HepG2 (cell line): ENCODE data around the gene CSMD2. TPM values are rescaled to one million over a fixed set of nuclear protein-coding genes. Genes with fewer than 3 reads are reported as not detected.

Source experiments
- ATAC-seq: fragments of 200-7000 bp; cut with Tn5 transposase; 3 replicates; pipeline ENCODE4 v1.9.1; 2020; ENCODE audit warnings: mild to moderate bottlenecking, moderate library complexity
- BruUV-seq: library from RNA; stranded (reverse); fragments of 400-500 nt; replicated peaks from 2 replicates; lab custom pipeline; 2021; lab: Mats Ljungman, UMichigan
- CTCF ChIA-PET: fragments of 300-600 bp; formaldehyde crosslinking; extraction: SDS; loops from one replicate; lab custom pipeline; 2021; ENCODE audit warnings: low total read pairs, inconsistent platforms, low intra/inter-chr PET ratio; lab: Yijun Ruan, JAX
- POLR2A ChIA-PET: fragments of 350-600 bp; sonication (Branson Sonifier 250); formaldehyde crosslinking; loops from one replicate; lab custom pipeline; 2020; ENCODE audit warnings: antibody characterized with exemption, inconsistent platforms; lab: Yijun Ruan, JAX
- DNase-seq: peaks from one replicate; pipeline ENCODE4 v3.0.0-alpha.2; 2015; ENCODE audit warnings: low spot score
- FAIRE-seq: peaks from 3 replicates; lab custom pipeline; 2011; peaks lifted over from hg19 to GRCh38; lab: Jason Lieb, UNC
- H2AFZ ChIP-seq: one replicate; pipeline ENCODE4 v1.6.1; 2011; ENCODE audit warnings: low read length, inconsistent platforms
- H3K27ac ChIP-seq: fragments of 300-600 bp; 3 replicates; pipeline ENCODE4 v1.8.0; 2011; ENCODE audit warnings: mixed run types, mild to moderate bottlenecking, mixed read lengths, low read length, inconsistent platforms; ENCODE audit not compliant: insufficient read depth; ENCODE audit errors: extremely low read length
- H3K27me3 ChIP-seq, 2 experiments: fragments of 200-600 bp in 1 of 2; 2 replicates in 1 of 2; 3 replicates in 1 of 2; pipeline versions ENCODE4 v1.6.0 to v1.8.0; 2011; ENCODE audit warnings: low read length in 2 of 2, mild to moderate bottlenecking in 2 of 2, moderate library complexity in 2 of 2, inconsistent platforms in 1 of 2; ENCODE audit not compliant: insufficient read depth in 2 of 2, control insufficient read depth in 1 of 2
- H3K36me3 ChIP-seq, 2 experiments: fragments of 200-600 bp in 1 of 2; replicated peaks in 1 of 2; 2 replicates in 1 of 2; 3 replicates in 1 of 2; pipeline versions ENCODE4 v1.5.1 to v1.8.0; 2011; ENCODE audit warnings: low read length in 2 of 2, inconsistent platforms in 1 of 2; ENCODE audit not compliant: insufficient read depth in 2 of 2, control insufficient read depth in 1 of 2
- H3K4me1 ChIP-seq: 2 replicates; pipeline ENCODE4 v1.5.1; 2012; ENCODE audit warnings: low read length, inconsistent platforms; ENCODE audit not compliant: insufficient read depth
- H3K4me2 ChIP-seq: 2 replicates; pipeline ENCODE4 v1.6.0; 2011; ENCODE audit warnings: low read depth, low read length, inconsistent platforms
- H3K4me3 ChIP-seq, 3 experiments: fragments of 200-600 bp in 1 of 3; sonication (generic), shearing (Covaris generic) in 1 of 3; replicated peaks in 1 of 3; 2 replicates each; pipeline ENCODE4 v1.5.1; 2011 to 2016; ENCODE audit warnings: low read length in 3 of 3, inconsistent platforms in 2 of 3, low read depth in 2 of 3, mild to moderate bottlenecking in 2 of 3, control low read depth in 1 of 3, mixed read lengths in 1 of 3; ENCODE audit not compliant: insufficient read depth in 1 of 3
- H3K79me2 ChIP-seq: one replicate; pipeline ENCODE4 v1.6.1; 2011; ENCODE audit warnings: low read length, inconsistent platforms; ENCODE audit not compliant: insufficient read depth
- H3K9ac ChIP-seq: 2 replicates; pipeline ENCODE4 v1.6.0; 2011; ENCODE audit warnings: mild to moderate bottlenecking, low read depth, low read length, inconsistent platforms; ENCODE audit not compliant: insufficient read depth
- H3K9me3 ChIP-seq: 2 replicates; pipeline ENCODE4 v1.5.1; 2012; ENCODE audit warnings: mild to moderate bottlenecking, low read length
- H4K20me1 ChIP-seq: 2 replicates; pipeline ENCODE4 v1.6.0; 2011; ENCODE audit warnings: inconsistent platforms, mild to moderate bottlenecking, low read length, moderate library complexity; ENCODE audit not compliant: insufficient read depth
- ARHGAP35 ChIP-seq: sonication (generic); formaldehyde crosslinking; IDR thresholded peaks from 2 replicates; pipeline ENCODE4 v1.9.0; 2022; ENCODE audit warnings: mild to moderate bottlenecking, inconsistent platforms, moderate library complexity, missing genetic modification reagents, borderline replicate concordance
- HHEX ChIP-seq: IDR thresholded peaks from 2 replicates; pipeline ENCODE4 v1.6.1; 2016; ENCODE audit warnings: control low read depth
- HNRNPUL1 ChIP-seq: fragments of 200-400 bp; formaldehyde crosslinking; IDR thresholded peaks from 2 replicates; pipeline ENCODE4 v1.6.1; 2017; ENCODE audit warnings: low read depth, mild to moderate bottlenecking, low read length, moderate library complexity
- ZNF350 ChIP-seq: sonication (generic); formaldehyde crosslinking; IDR thresholded peaks from 2 replicates; pipeline ENCODE4 v1.4.0; 2020; ENCODE audit warnings: mild to moderate bottlenecking, low read depth, missing genetic modification reagents, borderline replicate concordance
- ZNF557 ChIP-seq: sonication (generic); formaldehyde crosslinking; IDR thresholded peaks from 2 replicates; pipeline ENCODE4 v1.4.0; 2020; ENCODE audit warnings: missing genetic modification reagents
- ZNF878 ChIP-seq: sonication (generic); formaldehyde crosslinking; IDR thresholded peaks from 2 replicates; pipeline ENCODE4 v1.8.1; 2023; ENCODE audit warnings: mild to moderate bottlenecking, missing genetic modification reagents, moderate library complexity
- WGBS: methylation state at CpG from one replicate; pipeline ENCODE4 v1.1.6; 2017; ENCODE audit warnings: low lambda C conversion rate; 5-methylcytosine and 5-hydroxymethylcytosine counted together
- in situ Hi-C: cut with HindIII; loops from 2 replicates; pipeline ENCODE4 v1.10.0; 2017; ENCODE audit warnings: low pct_unique_long_range_greater_than_20kb; ENCODE audit not compliant: extremely low pct_ligation_motif_present
- intact Hi-C: fragments of 100-400 bp; cut with micrococcal nuclease; formaldehyde crosslinking; loops from one replicate; pipeline ENCODE4 v1.10.0; 2022; ENCODE audit not compliant: unreplicated experiment
- polyA plus RNA-seq, 8 experiments: library from polyadenylated mRNA; depleted of rRNA in 3 of 8; stranded (reverse) in 7 of 8; unstranded in 1 of 8; fragments of >200 nt; fragmentation: Illumina TruSeq in 4 of 8; extraction: Trizol in 4 of 8; gene quantifications; 2 replicates each; pipeline versions ENCODE4 v1.2.1 to v1.2.3, GENCODE V29; 2011 to 2016; ENCODE audit warnings: low read depth in 4 of 8, missing spikeins in 1 of 8, mixed read lengths in 1 of 8; ENCODE audit not compliant: insufficient read depth in 1 of 8
- total RNA-seq, 5 experiments: library from RNA; depleted of rRNA; stranded (reverse); fragments of >200 nt; fragmentation: Illumina TruSeq; extraction: Trizol; gene quantifications; 2 replicates each; pipeline ENCODE4 v1.2.3, GENCODE V29; 2016; ENCODE audit warnings: low read depth in 1 of 5
- TF ChIP-seq, protein P1 (sequence below): sonication (generic); formaldehyde crosslinking; IDR thresholded peaks from 2 replicates; pipeline ENCODE4 v1.5.0; 2020; ENCODE audit warnings: mild to moderate bottlenecking, missing genetic modification reagents, moderate library complexity
- TF ChIP-seq, protein P2 (sequence below): IDR thresholded peaks from 2 replicates; pipeline ENCODE4 v1.6.1; 2012; ENCODE audit warnings: low read length, improper control_type of control experiment
- TF ChIP-seq, protein P3 (sequence below): sonication (generic); formaldehyde crosslinking; IDR thresholded peaks from 2 replicates; pipeline ENCODE4 v1.8.1; 2022; ENCODE audit warnings: low read depth, mild to moderate bottlenecking, missing genetic modification reagents
- TF ChIP-seq, protein P4 (sequence below): sonication (generic); formaldehyde crosslinking; IDR thresholded peaks from 2 replicates; pipeline ENCODE4 v1.5.0; 2020; ENCODE audit warnings: mild to moderate bottlenecking, low read depth, missing genetic modification reagents, borderline replicate concordance

Gene CSMD2
- total and polyA plus RNA-seq, 2 of the 13 experiments (the other 11 are each of a cell fraction or from before 2014, with no cell fraction given) = not detected

DNA sequence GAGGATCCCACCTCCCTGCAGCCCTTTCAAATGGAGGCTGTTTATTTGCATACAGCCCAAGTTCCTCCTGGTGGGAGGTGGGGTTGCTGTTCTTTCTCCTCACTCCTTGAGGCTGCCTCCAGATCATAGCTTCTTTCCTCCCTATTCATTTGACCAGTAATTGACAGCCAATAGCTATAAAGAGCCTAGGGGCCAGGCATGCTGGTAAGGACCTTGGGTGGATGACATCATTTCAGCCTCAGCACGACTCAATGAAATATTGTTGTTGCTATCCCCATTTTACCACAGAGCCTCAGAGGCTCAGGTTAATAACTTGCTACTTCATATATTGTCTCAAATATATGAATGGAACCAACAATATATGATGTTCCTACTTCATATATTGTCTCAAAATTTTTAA is 661.5 kb downstream of the CSMD2 start:
- Histone ChIP-seq H3K9ac (no peak overlapping the region), H3K4me3 (no peak overlapping the region), H3K4me2 (no peak overlapping the region), H3K9me3 (no peaks in the 10 kb centered on the region), H4K20me1 (no peaks in the 10 kb centered on the region), H3K36me3 (no peaks in the 10 kb centered on the region), H3K4me1 (no peaks in the 10 kb centered on the region), H3K27ac (no peak overlapping the region), H3K79me2 (no peaks in the 10 kb centered on the region), H2AFZ (no peak overlapping the region), H3K27me3 (no peaks in the 10 kb centered on the region)
- in situ Hi-C loops (no loop called here), intact Hi-C loops (no loop called here)
- no TSS peak for BruUV-seq
- DNase-seq = no peak
- WGBS = 6% methylated on average over 1 of the region's 1 CpG
- FAIRE-seq = no peak
- ChIA-PET POLR2A (no interaction called here), CTCF (no interaction called here)
- no peak for ATAC-seq
- TF ChIP-seq, protein P1, sequence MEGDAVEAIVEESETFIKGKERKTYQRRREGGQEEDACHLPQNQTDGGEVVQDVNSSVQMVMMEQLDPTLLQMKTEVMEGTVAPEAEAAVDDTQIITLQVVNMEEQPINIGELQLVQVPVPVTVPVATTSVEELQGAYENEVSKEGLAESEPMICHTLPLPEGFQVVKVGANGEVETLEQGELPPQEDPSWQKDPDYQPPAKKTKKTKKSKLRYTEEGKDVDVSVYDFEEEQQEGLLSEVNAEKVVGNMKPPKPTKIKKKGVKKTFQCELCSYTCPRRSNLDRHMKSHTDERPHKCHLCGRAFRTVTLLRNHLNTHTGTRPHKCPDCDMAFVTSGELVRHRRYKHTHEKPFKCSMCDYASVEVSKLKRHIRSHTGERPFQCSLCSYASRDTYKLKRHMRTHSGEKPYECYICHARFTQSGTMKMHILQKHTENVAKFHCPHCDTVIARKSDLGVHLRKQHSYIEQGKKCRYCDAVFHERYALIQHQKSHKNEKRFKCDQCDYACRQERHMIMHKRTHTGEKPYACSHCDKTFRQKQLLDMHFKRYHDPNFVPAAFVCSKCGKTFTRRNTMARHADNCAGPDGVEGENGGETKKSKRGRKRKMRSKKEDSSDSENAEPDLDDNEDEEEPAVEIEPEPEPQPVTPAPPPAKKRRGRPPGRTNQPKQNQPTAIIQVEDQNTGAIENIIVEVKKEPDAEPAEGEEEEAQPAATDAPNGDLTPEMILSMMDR (CRISPR knock-in tag) = no peak
- TF ChIP-seq HHEX (CRISPR knock-in tag) (no peak), ZNF557 (CRISPR knock-in tag) (no peak), ZNF350 (no peak), ARHGAP35 (CRISPR knock-in tag) (no peak), HNRNPUL1 (no peak), ZNF878 (CRISPR knock-in tag) (no peak)
- TF ChIP-seq, protein P2, sequence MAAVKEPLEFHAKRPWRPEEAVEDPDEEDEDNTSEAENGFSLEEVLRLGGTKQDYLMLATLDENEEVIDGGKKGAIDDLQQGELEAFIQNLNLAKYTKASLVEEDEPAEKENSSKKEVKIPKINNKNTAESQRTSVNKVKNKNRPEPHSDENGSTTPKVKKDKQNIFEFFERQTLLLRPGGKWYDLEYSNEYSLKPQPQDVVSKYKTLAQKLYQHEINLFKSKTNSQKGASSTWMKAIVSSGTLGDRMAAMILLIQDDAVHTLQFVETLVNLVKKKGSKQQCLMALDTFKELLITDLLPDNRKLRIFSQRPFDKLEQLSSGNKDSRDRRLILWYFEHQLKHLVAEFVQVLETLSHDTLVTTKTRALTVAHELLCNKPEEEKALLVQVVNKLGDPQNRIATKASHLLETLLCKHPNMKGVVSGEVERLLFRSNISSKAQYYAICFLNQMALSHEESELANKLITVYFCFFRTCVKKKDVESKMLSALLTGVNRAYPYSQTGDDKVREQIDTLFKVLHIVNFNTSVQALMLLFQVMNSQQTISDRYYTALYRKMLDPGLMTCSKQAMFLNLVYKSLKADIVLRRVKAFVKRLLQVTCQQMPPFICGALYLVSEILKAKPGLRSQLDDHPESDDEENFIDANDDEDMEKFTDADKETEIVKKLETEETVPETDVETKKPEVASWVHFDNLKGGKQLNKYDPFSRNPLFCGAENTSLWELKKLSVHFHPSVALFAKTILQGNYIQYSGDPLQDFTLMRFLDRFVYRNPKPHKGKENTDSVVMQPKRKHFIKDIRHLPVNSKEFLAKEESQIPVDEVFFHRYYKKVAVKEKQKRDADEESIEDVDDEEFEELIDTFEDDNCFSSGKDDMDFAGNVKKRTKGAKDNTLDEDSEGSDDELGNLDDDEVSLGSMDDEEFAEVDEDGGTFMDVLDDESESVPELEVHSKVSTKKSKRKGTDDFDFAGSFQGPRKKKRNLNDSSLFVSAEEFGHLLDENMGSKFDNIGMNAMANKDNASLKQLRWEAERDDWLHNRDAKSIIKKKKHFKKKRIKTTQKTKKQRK = no peak
- TF ChIP-seq, protein P3, sequence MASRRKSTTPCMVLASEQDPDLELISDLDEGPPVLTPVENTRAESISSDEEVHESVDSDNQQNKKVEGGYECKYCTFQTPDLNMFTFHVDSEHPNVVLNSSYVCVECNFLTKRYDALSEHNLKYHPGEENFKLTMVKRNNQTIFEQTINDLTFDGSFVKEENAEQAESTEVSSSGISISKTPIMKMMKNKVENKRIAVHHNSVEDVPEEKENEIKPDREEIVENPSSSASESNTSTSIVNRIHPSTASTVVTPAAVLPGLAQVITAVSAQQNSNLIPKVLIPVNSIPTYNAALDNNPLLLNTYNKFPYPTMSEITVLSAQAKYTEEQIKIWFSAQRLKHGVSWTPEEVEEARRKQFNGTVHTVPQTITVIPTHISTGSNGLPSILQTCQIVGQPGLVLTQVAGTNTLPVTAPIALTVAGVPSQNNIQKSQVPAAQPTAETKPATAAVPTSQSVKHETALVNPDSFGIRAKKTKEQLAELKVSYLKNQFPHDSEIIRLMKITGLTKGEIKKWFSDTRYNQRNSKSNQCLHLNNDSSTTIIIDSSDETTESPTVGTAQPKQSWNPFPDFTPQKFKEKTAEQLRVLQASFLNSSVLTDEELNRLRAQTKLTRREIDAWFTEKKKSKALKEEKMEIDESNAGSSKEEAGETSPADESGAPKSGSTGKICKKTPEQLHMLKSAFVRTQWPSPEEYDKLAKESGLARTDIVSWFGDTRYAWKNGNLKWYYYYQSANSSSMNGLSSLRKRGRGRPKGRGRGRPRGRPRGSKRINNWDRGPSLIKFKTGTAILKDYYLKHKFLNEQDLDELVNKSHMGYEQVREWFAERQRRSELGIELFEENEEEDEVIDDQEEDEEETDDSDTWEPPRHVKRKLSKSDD (CRISPR knock-in tag) = no peak
- TF ChIP-seq, protein P4, sequence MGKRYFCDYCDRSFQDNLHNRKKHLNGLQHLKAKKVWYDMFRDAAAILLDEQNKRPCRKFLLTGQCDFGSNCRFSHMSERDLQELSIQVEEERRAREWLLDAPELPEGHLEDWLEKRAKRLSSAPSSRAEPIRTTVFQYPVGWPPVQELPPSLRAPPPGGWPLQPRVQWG (CRISPR knock-in tag) = no peak
